IMR-90 (cell line): ENCODE measurements around the gene DUSP16. TPM values are rescaled to one million over a fixed set of nuclear protein-coding genes. Genes with fewer than 3 reads are reported as not detected.

Experiments
- ATAC-seq: fragments of 200-7000 bp; cut with Tn5 transposase; 2 replicates; pipeline ENCODE4 v1.9.1; 2020; ENCODE audit warnings: low read depth, mild to moderate bottlenecking, moderate library complexity
- BruUV-seq: library from RNA; stranded (reverse); fragments of 400-500 nt; replicated peaks from 2 replicates; lab custom pipeline; 2021; lab: Mats Ljungman, UMichigan
- CTCF ChIA-PET: fragments of 300-600 bp; formaldehyde crosslinking; extraction: SDS; loops from one replicate; lab custom pipeline; 2021; ENCODE audit warnings: antibody characterized with exemption; lab: Yijun Ruan, JAX
- POLR2A ChIA-PET: fragments of 300-600 bp; sonication (Branson Sonifier 250); formaldehyde crosslinking; loops from one replicate; lab custom pipeline; 2022; ENCODE audit warnings: antibody characterized with exemption; ENCODE audit not compliant: unreplicated experiment; lab: Charles Lee
- DNase-seq: peaks from one replicate; pipeline ENCODE4 v3.0.0; 2013
- H2AFZ ChIP-seq: replicated peaks from 2 replicates; pipeline ENCODE3; 2013; ENCODE audit warnings: low read length, mild to moderate bottlenecking; ENCODE audit not compliant: poor library complexity
- H2AK5ac ChIP-seq: 2 replicates; pipeline ENCODE4 v1.6.1; 2013; ENCODE audit warnings: low read depth, low read length, inconsistent platforms
- H2AK9ac ChIP-seq: replicated peaks from 2 replicates; pipeline ENCODE3; 2013; ENCODE audit warnings: mild to moderate bottlenecking, low read depth, low read length, moderate library complexity; ENCODE audit not compliant: poor library complexity
- H2BK120ac ChIP-seq: 2 replicates; pipeline ENCODE4 v1.6.1; 2013; ENCODE audit warnings: low read depth, low read length, inconsistent platforms
- H2BK15ac ChIP-seq: 3 replicates; pipeline ENCODE4 v1.6.1; 2013; ENCODE audit warnings: low read depth, low read length, inconsistent platforms
- H2BK20ac ChIP-seq: 2 replicates; pipeline ENCODE4 v1.6.1; 2013; ENCODE audit warnings: low read depth, mild to moderate bottlenecking, inconsistent platforms, low read length, moderate library complexity
- H2BK5ac ChIP-seq: 2 replicates; pipeline ENCODE4 v1.6.1; 2013; ENCODE audit warnings: mild to moderate bottlenecking, low read depth, low read length, inconsistent platforms; ENCODE audit not compliant: poor library complexity, severe bottlenecking
- H3K14ac ChIP-seq: replicated peaks from 2 replicates; pipeline ENCODE4 v1.6.1; 2013; ENCODE audit warnings: low read depth, low read length, inconsistent platforms
- H3K18ac ChIP-seq: 2 replicates; pipeline ENCODE4 v1.6.1; 2013; ENCODE audit warnings: low read depth, low read length, control low read depth
- H3K23ac ChIP-seq: 2 replicates; pipeline ENCODE4 v1.6.1; 2013; ENCODE audit warnings: low read depth, low read length, inconsistent platforms
- H3K27ac ChIP-seq: 2 replicates; pipeline ENCODE4 v1.5.1; 2013; ENCODE audit warnings: mild to moderate bottlenecking, control low read depth, low read length; ENCODE audit not compliant: insufficient read depth
- H3K27me3 ChIP-seq: 2 replicates; pipeline ENCODE4 v1.6.1; 2013; ENCODE audit warnings: low read length; ENCODE audit not compliant: control insufficient read depth, insufficient read depth
- H3K36me3 ChIP-seq: 2 replicates; pipeline ENCODE4 v1.6.1; 2013; ENCODE audit warnings: low read length, mixed read lengths; ENCODE audit not compliant: control insufficient read depth, insufficient read depth
- H3K4ac ChIP-seq: 2 replicates; pipeline ENCODE4 v1.6.1; 2013; ENCODE audit warnings: low read depth, low read length, inconsistent platforms
- H3K4me1 ChIP-seq: 2 replicates; pipeline ENCODE4 v1.6.1; 2013; ENCODE audit warnings: low read length, mixed read lengths; ENCODE audit not compliant: control insufficient read depth, insufficient read depth
- H3K4me2 ChIP-seq: 2 replicates; pipeline ENCODE4 v1.6.1; 2013; ENCODE audit warnings: low read depth, mild to moderate bottlenecking, control low read depth, low read length, moderate library complexity
- H3K4me3 ChIP-seq: 2 replicates; pipeline ENCODE4 v1.5.1; 2013; ENCODE audit warnings: low read depth, mild to moderate bottlenecking, control low read depth, low read length, moderate library complexity; ENCODE audit not compliant: insufficient read depth
- H3K56ac ChIP-seq: 2 replicates; pipeline ENCODE4 v1.6.1; 2013; ENCODE audit warnings: low read length, inconsistent platforms; ENCODE audit not compliant: insufficient read depth; ENCODE audit errors: extremely low read depth
- H3K79me1 ChIP-seq, 2 experiments: 2 replicates each; pipeline ENCODE4 v1.6.1; 2013; ENCODE audit warnings: low read length in 2 of 2, inconsistent platforms in 1 of 2, low read depth in 1 of 2
- H3K9ac ChIP-seq: 2 replicates; pipeline ENCODE4 v1.6.1; 2013; ENCODE audit warnings: low read depth, low read length, control low read depth
- H3K9me1 ChIP-seq: 2 replicates; pipeline ENCODE4 v1.6.1; 2013; ENCODE audit warnings: low read length, inconsistent platforms; ENCODE audit not compliant: insufficient read depth
- H3K9me3 ChIP-seq: 2 replicates; pipeline ENCODE4 v1.6.1; 2013; ENCODE audit warnings: low read length; ENCODE audit not compliant: control insufficient read depth, insufficient read depth
- H4K20me1 ChIP-seq: 2 replicates; pipeline ENCODE4 v1.6.1; 2013; ENCODE audit warnings: low read length, inconsistent platforms; ENCODE audit not compliant: insufficient read depth
- H4K5ac ChIP-seq: 2 replicates; pipeline ENCODE4 v1.6.1; 2013; ENCODE audit warnings: mild to moderate bottlenecking, low read depth, low read length, control low read depth
- H4K8ac ChIP-seq, 2 experiments: 2 replicates each; pipeline ENCODE4 v1.6.1; 2013; ENCODE audit warnings: low read depth in 2 of 2, low read length in 2 of 2, control low read depth in 1 of 2, inconsistent platforms in 1 of 2
- H4K91ac ChIP-seq: 2 replicates; pipeline ENCODE4 v1.6.1; 2013; ENCODE audit warnings: low read depth, low read length, inconsistent platforms; ENCODE audit not compliant: insufficient read depth
- BHLHE40 ChIP-seq: fragments of 150-350 bp; IDR thresholded peaks from 2 replicates; pipeline ENCODE4 v1.6.1; 2016; ENCODE audit warnings: mild to moderate bottlenecking, low read depth, low read length
- CEBPB ChIP-seq: IDR thresholded peaks from 2 replicates; pipeline ENCODE4 v1.6.1; 2012; ENCODE audit warnings: low read depth, low read length, improper control_type of control experiment
- CTCF ChIP-seq: conservative IDR thresholded peaks from 2 replicates; pipeline ENCODE4 v1.5.1; 2012; ENCODE audit warnings: mild to moderate bottlenecking, low read depth, low read length, improper control_type of control experiment
- ELK1 ChIP-seq: fragments of 150-350 bp; IDR thresholded peaks from 2 replicates; pipeline ENCODE4 v1.6.1; 2016; ENCODE audit warnings: low read depth, mild to moderate bottlenecking, low read length, moderate library complexity, borderline replicate concordance
- FOS ChIP-seq: fragments of 150-350 bp; IDR thresholded peaks from 2 replicates; pipeline ENCODE4 v1.6.1; 2016; ENCODE audit warnings: low read depth, low read length
- MAZ ChIP-seq: IDR thresholded peaks from 2 replicates; pipeline ENCODE4 v1.6.1; 2012; ENCODE audit warnings: low read depth, mild to moderate bottlenecking, low read length, improper control_type of control experiment, moderate library complexity, borderline replicate concordance
- MXI1 ChIP-seq: IDR thresholded peaks from 2 replicates; pipeline ENCODE4 v1.6.1; 2012; ENCODE audit warnings: low read depth, mild to moderate bottlenecking, low read length, moderate library complexity, borderline replicate concordance
- NFE2L2 ChIP-seq: fragments of 150-350 bp; IDR thresholded peaks from 2 replicates; pipeline ENCODE4 v1.6.1; 2016; ENCODE audit warnings: low read depth, mild to moderate bottlenecking, low read length
- POLR2A ChIP-seq: IDR thresholded peaks from 2 replicates; pipeline ENCODE4 v1.6.1; 2012; ENCODE audit warnings: mild to moderate bottlenecking, low read depth, low read length
- RAD21 ChIP-seq: IDR thresholded peaks from 2 replicates; pipeline ENCODE4 v1.6.1; 2012; ENCODE audit warnings: low read length, improper control_type of control experiment
- RFX5 ChIP-seq: IDR thresholded peaks from 2 replicates; pipeline ENCODE4 v1.8.0; 2012; ENCODE audit warnings: low read depth, mild to moderate bottlenecking, low read length, moderate library complexity
- SMC3 ChIP-seq: fragments of 150-350 bp; IDR thresholded peaks from 2 replicates; pipeline ENCODE4 v1.6.1; 2016; ENCODE audit warnings: low read depth, mild to moderate bottlenecking, antibody characterized with exemption, low read length, moderate library complexity
- USF2 ChIP-seq: fragments of 150-350 bp; IDR thresholded peaks from 2 replicates; pipeline ENCODE4 v1.6.1; 2017; ENCODE audit warnings: mild to moderate bottlenecking, antibody characterized with exemption, low read length, low read depth
- WGBS, 2 experiments: methylation state at CpG; one replicate each; pipeline versions ENCODE4 v1.1.5 to v1.1.7; 2013; ENCODE audit warnings: missing lambda C conversion rate in 2 of 2; ENCODE audit not compliant: insufficient read length in 1 of 2; ENCODE audit errors: extremely low coverage in 2 of 2; 5-methylcytosine and 5-hydroxymethylcytosine counted together
- dilution Hi-C: fragments of 300-500 bp; cut with HindIII; formaldehyde crosslinking; loops from one replicate; pipeline ENCODE4 v1.14.3; 2018; ENCODE audit warnings: low sequenced_read_pairs; ENCODE audit not compliant: unreplicated experiment
- in situ Hi-C: fragments of 300-500 bp; cut with MboI; formaldehyde crosslinking; loops from 3 replicates; pipeline ENCODE4 v1.14.3; 2019; ENCODE audit warnings: low sequenced_read_pairs, inconsistent platforms, mixed read lengths
- intact Hi-C: fragments of 100-400 bp; cut with micrococcal nuclease; formaldehyde crosslinking; loops from 2 replicates; pipeline ENCODE4 v1.10.0; 2022
- polyA plus RNA-seq, 3 experiments: library from polyadenylated mRNA; depleted of rRNA; stranded (reverse); fragments of >200 nt; gene quantifications; 2 replicates each; pipeline ENCODE4 v1.2.3, GENCODE V29; 2012; ENCODE audit warnings: low replicate concordance in 1 of 3
- total RNA-seq: library from RNA; depleted of rRNA; stranded (reverse); fragments of >200 nt; gene quantifications from 2 replicates; pipeline ENCODE4 v1.2.3, GENCODE V29; 2012

DUSP16 gene
- total and polyA plus RNA-seq, 2 of the 4 experiments (the other 2 are of a cell fraction) = 4.7 to 10.0 TPM

- peaks cover 4% of the 10 kb centered on the region; the same call in 1 of the 2 replicates for H4K20me1 ChIP-seq
- POLR2A ChIA-PET = no interaction called here
- H2BK20ac ChIP-seq = no peak overlapping the region
- intact Hi-C loops = loop anchor here (5.0 kb wide), 1 partner anchor 50 kb away; the partner anchor contains the start of gene DUSP16
- H4K91ac ChIP-seq = 0 out of 2 replicates have a peak overlapping the region, but pooled peaks have one; percentile 27
- peak overlapping the region; percentile 79; the same call in 1 of the 2 replicates for H2BK120ac ChIP-seq
- H2BK15ac ChIP-seq = peak overlapping the region; percentile 16; the same call in 1 of the 3 replicates
- H3K23ac ChIP-seq = peak overlapping the region; percentile 84
- peak overlapping the region; percentile 75 for H3K9ac ChIP-seq
- H3K79me1 ChIP-seq = peaks cover 7 to 38% of the 10 kb centered on the region in 2 experiments; a peak in 3 of 4 replicates
- H3K4me3 ChIP-seq = peak overlapping the region; percentile 67
- ATAC-seq = peak; percentile 34
- peak overlapping the region; percentile 29 for H3K56ac ChIP-seq
- peak overlapping the region; percentile 82 for H2BK5ac ChIP-seq
- 0% methylated on average over 4 of the region's 7 CpGs; no CpG with 5 or more reads in 1 of the 2 experiments for WGBS, 2 experiments
- peak overlapping the region; percentile 96 for H2AK9ac ChIP-seq
- peak overlapping the region; percentile 3; the same call in 1 of the 2 replicates for H3K18ac ChIP-seq
- TF ChIP-seq RAD21 (no peak), USF2 (no peak), SMC3 (no peak), ELK1 (no peak), RFX5 (no peak), FOS (no peak), BHLHE40 (no peak), CTCF (no peak), MXI1 (no peak), MAZ (no peak), POLR2A (no peak), CEBPB (no peak), NFE2L2 (no peak)
- H2AFZ ChIP-seq = peak overlapping the region; percentile 97
- H3K27ac ChIP-seq = peak overlapping the region; percentile 79
- peak overlapping the region; percentile 48 for H2AK5ac ChIP-seq
- H3K4me1 ChIP-seq = peaks cover 2% of the 10 kb centered on the region; the same call in 1 of the 2 replicates
- no peaks in the 10 kb centered on the region for H3K27me3 ChIP-seq
- in situ Hi-C loops = no loop called here
- peak overlapping the region; percentile 88 for H3K4ac ChIP-seq
- CTCF ChIA-PET = no interaction called here
- H4K5ac ChIP-seq = peak overlapping the region; percentile 2; the same call in 1 of the 2 replicates
- H3K9me1 ChIP-seq = peaks cover 3% of the 10 kb centered on the region; the same call in 1 of the 2 replicates
- peak overlapping the region; percentile 90 to 93; a peak in 3 of 4 replicates for H4K8ac ChIP-seq
- no peaks in the 10 kb centered on the region for H3K36me3 ChIP-seq
- peak; percentile 80 for DNase-seq
- peak overlapping the region; percentile 78 for H3K14ac ChIP-seq
- no TSS peak for BruUV-seq
- H3K9me3 ChIP-seq = no peaks in the 10 kb centered on the region
- H3K4me2 ChIP-seq = peak overlapping the region; percentile 98
- dilution Hi-C loops = no loop called here
These were observed 49.7 kb upstream of the DUSP16 start for GRCh38 chr12:12612358-12612757.
